Ishikawa (cell line): ENCODE measurements around the gene PARD3.

Experiments used
- CEBPB ChIP-seq: IDR thresholded peaks from 2 replicates; pipeline ENCODE4 v1.6.1; 2012
- CREB1 ChIP-seq: IDR thresholded peaks from 2 replicates; pipeline ENCODE4 v1.6.1; 2012; ENCODE audit warnings: low read depth
- EP300 ChIP-seq: IDR thresholded peaks from 2 replicates; pipeline ENCODE4 v1.6.1; 2012; ENCODE audit warnings: borderline replicate concordance
- FOXM1 ChIP-seq: IDR thresholded peaks from 2 replicates; pipeline ENCODE4 v1.6.1; 2012; ENCODE audit warnings: low read depth, borderline replicate concordance
- RAD21 ChIP-seq: IDR thresholded peaks from 2 replicates; pipeline ENCODE4 v1.6.1; 2012; ENCODE audit warnings: low read depth
- REST ChIP-seq: IDR thresholded peaks from 2 replicates; pipeline ENCODE4 v1.6.1; 2012; ENCODE audit warnings: low read depth, mild to moderate bottlenecking
- TAF1 ChIP-seq: IDR thresholded peaks from 2 replicates; pipeline ENCODE4 v1.6.1; 2012; ENCODE audit warnings: low read depth, mild to moderate bottlenecking
- TCF12 ChIP-seq: IDR thresholded peaks from 2 replicates; pipeline ENCODE4 v1.6.1; 2012; ENCODE audit warnings: low read depth
- TEAD4 ChIP-seq: IDR thresholded peaks from 2 replicates; pipeline ENCODE4 v1.6.1; 2012
- YY1 ChIP-seq: IDR thresholded peaks from 2 replicates; pipeline ENCODE4 v1.6.1; 2012; ENCODE audit warnings: low read depth
- TF ChIP-seq, protein P1 (sequence below): IDR thresholded peaks from 2 replicates; pipeline ENCODE4 v1.6.1; 2012
- TF ChIP-seq, protein P2 (sequence below): IDR thresholded peaks from 2 replicates; pipeline ENCODE4 v1.6.1; 2012

GRCh38 chr10:34753014-34753757 is 61.9 kb downstream of the PARD3 start:
- TF ChIP-seq REST (no peak), EP300 (no peak), CREB1 (no peak), TAF1 (no peak), RAD21 (no peak), TEAD4 (no peak), YY1 (no peak), TCF12 (no peak), FOXM1 (no peak), CEBPB (no peak)
- TF ChIP-seq, protein P1, sequence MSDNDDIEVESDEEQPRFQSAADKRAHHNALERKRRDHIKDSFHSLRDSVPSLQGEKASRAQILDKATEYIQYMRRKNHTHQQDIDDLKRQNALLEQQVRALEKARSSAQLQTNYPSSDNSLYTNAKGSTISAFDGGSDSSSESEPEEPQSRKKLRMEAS = no peak
- TF ChIP-seq, protein P2, sequence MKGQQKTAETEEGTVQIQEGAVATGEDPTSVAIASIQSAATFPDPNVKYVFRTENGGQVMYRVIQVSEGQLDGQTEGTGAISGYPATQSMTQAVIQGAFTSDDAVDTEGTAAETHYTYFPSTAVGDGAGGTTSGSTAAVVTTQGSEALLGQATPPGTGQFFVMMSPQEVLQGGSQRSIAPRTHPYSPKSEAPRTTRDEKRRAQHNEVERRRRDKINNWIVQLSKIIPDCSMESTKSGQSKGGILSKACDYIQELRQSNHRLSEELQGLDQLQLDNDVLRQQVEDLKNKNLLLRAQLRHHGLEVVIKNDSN = no peak
